ENCODE data around the gene RNU6-7.

DNA sequence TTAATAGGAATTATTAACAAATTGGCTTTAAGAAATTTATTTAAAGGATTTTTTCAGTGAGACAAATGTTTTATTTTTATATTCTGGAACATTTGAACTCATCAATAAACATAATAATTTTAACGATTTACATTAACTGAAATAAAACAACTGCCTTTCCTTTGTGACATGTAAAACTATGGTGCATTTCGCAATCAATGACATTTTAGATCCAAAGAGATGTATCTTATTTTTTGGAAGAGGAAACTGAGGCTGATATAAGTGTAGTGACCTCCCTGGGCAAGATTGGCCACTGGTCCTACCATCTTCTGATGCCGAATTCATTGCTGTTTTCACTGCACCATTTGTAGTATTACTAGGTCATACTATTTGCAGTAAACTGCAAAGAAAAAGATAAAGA, 3.7 kb downstream of the RNU6-7 start:
- TF ChIP-seq, protein P1, sequence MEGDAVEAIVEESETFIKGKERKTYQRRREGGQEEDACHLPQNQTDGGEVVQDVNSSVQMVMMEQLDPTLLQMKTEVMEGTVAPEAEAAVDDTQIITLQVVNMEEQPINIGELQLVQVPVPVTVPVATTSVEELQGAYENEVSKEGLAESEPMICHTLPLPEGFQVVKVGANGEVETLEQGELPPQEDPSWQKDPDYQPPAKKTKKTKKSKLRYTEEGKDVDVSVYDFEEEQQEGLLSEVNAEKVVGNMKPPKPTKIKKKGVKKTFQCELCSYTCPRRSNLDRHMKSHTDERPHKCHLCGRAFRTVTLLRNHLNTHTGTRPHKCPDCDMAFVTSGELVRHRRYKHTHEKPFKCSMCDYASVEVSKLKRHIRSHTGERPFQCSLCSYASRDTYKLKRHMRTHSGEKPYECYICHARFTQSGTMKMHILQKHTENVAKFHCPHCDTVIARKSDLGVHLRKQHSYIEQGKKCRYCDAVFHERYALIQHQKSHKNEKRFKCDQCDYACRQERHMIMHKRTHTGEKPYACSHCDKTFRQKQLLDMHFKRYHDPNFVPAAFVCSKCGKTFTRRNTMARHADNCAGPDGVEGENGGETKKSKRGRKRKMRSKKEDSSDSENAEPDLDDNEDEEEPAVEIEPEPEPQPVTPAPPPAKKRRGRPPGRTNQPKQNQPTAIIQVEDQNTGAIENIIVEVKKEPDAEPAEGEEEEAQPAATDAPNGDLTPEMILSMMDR (IDR thresholded peaks at IDR 0.05; ENCODE audit: borderline replicate concordance, extremely low read depth, low read length, poor library complexity, severe bottlenecking), result no peak
- TF ChIP-seq EZH2 (IDR thresholded peaks at IDR 0.05; ENCODE audit: borderline replicate concordance, low read depth, low read length, severe bottlenecking), result no peak
